AG09319 (cell line): ENCODE results near the gene PPAT.
A peak's percentile ranks its signal among the peaks of the same experiment; 100 is the strongest.

Source experiments
- DNase-seq: peaks from one replicate; pipeline ENCODE4 v3.0.0-alpha.2; 2010; ENCODE audit warnings: low read depth; ENCODE audit errors: extremely low read depth
- CTCF ChIP-seq: IDR thresholded peaks from 2 replicates; pipeline ENCODE4 v1.5.1; 2011; ENCODE audit warnings: low read depth, mild to moderate bottlenecking, inconsistent platforms, low read length, moderate library complexity

Gene PPAT

GRCh38 chr4:56417396-56417795, 18.0 kb downstream of the PPAT start:
- DNase-seq: no peak

GRCh38 chr4:56416349-56416748, 19.1 kb downstream of the PPAT start:
- no peak for TF ChIP-seq CTCF
- no peak for DNase-seq

More at GRCh38 chr4:56417396-56417795, 18.0 kb downstream of the PPAT start:
- no peak for TF ChIP-seq CTCF

- DNase-seq: no peak
- TF ChIP-seq CTCF: no peak
These were observed 21.2 kb downstream of the PPAT start for GRCh38 chr4:56414135-56414670.

GRCh38 chr4:56410247-56411062, 25.0 kb downstream of the PPAT start:
- TF ChIP-seq CTCF: no peak
- peak; percentile 96 for DNase-seq

- no peak for DNase-seq
- TF ChIP-seq CTCF: no peak
These were observed 25.8 kb downstream of the PPAT start for GRCh38 chr4:56409511-56410090.

GRCh38 chr4:56408978-56409377, 26.4 kb downstream of the PPAT start:
- DNase-seq: no peak
- TF ChIP-seq CTCF: no peak

GRCh38 chr4:56406151-56406550, 29.3 kb downstream of the PPAT start:
- no peak for TF ChIP-seq CTCF
- no peak for DNase-seq
